Epithelial cell of proximal tubule (primary cell): ENCODE data around the gene FOXO3B. TPM values are rescaled to one million over a fixed set of nuclear protein-coding genes. Genes with fewer than 3 reads are reported as not detected.
"Not testable (repeated sequence)": the region's sequence is repeated elsewhere in the genome, so short reads cannot be mapped to it uniquely, and the experiment has no call there.

ENCODE experiments used
- DNase-seq: peaks from one replicate; pipeline ENCODE4 v3.0.0-alpha.2; 2011; ENCODE audit warnings: low read depth
- H3K4me3 ChIP-seq: 2 replicates; pipeline ENCODE4 v1.5.1; 2011; ENCODE audit warnings: low read depth, mild to moderate bottlenecking, low read length
- total RNA-seq: library from RNA; depleted of rRNA; stranded (reverse); fragments of >200 nt; gene quantifications from 2 replicates; pipeline ENCODE4 v1.2.3, GENCODE V29; 2015

FOXO3B gene
- total RNA-seq, 1 donor from 2014 or later = 8.5 TPM

DNA sequence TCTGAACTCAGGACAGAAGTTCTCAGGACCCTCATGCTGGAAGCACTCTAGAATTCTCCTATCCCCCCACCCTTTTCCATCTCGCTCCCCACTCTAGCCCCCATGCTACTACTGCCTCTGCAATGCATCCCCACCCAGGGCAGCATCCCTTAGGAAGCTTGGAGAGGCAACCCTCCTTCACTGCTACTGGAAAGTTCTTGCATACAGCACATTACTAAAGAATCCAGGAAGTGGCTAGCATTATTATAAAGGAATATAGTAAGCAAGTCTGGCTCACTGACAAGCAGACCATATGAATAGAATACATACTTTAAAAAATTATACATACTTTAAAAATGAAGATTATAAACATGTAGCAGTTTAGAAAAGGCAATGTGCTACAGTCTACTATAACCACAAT lies 13.5 kb downstream of the FOXO3B start:
- not testable (repeated sequence) for DNase-seq, H3K4me3 ChIP-seq

DNA sequence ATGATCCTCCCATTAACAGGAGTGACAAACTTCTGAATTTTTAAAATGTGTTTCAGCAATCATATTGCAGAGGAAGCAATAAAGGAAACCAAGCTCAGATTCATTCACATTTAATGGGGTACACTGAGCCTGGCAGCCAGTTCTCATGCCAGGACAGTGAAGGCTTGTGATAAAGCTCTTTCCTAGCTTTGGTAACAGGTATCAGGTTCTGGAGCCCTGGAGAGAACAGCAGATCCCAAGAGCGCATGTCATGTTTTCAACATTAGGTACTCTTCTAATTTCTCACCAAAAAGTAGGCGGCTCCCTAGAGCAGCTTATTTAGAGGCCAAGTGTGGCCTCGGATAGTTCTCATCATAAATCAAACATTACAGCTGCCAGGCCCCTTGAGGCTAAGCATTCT lies 14.6 kb downstream of the FOXO3B start:
- DNase-seq, H3K4me3 ChIP-seq: not testable (repeated sequence)

DNA sequence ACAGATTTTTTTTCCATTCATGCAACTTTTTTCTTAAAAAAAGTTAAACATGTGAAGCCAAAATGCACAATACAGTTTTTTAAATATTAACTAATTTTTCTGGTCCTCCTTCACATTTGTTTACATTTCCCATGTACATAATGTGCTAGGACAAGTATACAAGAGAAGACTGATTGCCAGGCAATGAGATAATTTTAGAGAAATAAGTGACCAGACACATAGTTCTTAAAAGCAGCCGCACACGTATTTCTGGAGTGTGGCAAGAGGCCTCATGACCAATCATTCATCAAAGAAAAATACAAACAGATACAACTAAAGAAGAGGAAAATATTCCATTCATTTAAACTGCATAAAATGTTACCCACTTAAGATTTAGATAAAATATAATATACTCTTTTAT lies 15.8 kb downstream of the FOXO3B start:
- DNase-seq = not testable (repeated sequence)

DNA sequence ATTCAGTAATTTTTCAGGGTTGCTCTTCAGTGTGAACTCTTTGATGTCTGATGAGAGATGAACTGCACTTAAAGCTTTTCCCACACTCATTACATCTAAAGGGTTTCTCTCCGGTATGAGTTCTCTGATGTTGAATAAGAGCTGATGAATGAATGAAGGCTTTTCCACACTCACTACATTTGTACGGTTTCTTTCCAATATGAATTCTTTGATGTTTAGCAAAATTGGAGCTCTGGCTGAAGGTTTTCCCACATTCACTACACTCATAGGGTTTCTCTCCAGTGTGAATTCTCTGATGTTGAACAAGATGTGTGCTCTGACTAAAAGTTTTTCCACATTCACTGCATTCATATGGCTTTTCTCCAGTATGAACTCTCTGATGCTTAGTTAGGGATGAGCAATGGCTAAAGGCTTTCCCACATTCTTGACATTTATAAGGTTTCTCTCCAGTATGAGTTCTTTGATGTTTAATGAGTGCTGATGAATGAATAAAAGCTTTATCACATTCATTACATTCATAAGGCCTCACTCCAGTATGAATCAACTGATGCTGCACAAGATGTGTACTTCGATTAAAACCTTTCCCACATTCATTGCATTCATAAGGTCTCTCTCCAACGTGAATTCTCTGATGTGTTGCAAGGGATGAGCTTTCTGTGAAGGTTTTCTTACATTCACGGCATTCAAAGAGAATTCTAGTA lies 20.0 kb downstream of the FOXO3B start:
- DNase-seq, H3K4me3 ChIP-seq: not testable (repeated sequence)

More for the DNA sequence above, 15.8 kb downstream of the FOXO3B start:
- not testable (repeated sequence) for H3K4me3 ChIP-seq

DNA sequence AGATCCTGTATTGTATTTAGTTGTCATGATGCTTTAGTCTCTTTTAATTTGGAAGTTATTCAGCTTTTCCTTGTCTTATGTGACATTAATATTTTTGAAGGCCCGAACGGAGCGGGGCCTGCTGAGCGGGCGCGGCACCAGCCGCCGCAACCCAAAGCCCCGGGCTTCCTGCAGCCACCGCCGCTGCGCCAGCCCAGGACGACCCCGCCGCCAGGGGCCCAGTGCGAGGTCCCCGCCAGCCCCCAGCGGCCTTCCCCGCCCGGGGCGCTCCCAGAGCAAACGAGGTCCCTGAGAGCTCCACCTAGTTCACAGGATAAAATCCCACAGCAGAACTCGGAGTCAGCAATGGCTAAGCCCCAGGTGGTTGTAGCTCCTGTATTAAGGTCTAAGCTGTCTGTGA lies 32.0 kb downstream of the FOXO3B start:
- H3K4me3 ChIP-seq, DNase-seq: not testable (repeated sequence)

DNA sequence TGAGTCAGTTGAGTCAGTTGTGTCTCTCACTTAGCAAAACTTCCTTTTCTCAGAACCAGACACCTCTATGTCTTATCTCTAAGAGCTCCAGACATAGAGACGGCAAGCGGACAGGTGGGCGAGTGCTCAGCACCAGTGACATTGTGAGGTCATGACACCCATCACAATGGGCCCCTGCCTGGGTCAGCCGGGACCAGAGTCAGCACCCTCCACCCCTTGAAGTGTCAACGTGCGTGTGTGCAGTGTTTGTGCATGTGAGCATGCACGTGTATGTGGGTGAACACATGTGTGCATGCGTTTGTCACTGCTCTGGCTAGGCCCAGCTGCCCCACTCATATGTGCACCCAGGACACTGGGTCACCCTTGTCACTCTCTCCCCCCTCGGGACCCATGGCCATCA lies 37.8 kb downstream of the FOXO3B start, which contains the start of gene TBC1D28:
TSS of gene TBC1D28 (minus strand) at position 101 of the 400 bp plus-strand sequence. CDS start 3,039 bp downstream, outside the sequence.
- DNase-seq, H3K4me3 ChIP-seq: not testable (repeated sequence)

DNA sequence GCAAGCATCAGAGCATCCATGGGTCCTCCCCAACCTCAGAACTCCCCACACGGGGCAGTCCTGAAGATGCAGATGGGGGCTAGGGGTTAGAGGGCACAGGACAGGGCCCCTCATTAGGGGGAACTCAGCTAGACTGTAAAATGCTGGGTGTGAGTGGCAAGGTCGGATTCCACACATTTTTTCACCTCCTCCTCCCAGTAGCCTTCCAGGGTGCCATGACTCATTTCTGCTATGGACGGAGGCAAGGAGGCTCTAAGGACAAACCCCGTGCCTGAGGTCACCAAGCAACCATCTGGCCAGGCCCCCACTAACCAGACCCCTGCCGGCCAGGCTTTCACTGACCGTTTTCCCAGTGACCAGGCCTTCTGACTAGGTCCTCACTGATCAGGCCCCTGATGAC lies 39.0 kb downstream of the FOXO3B start:
- H3K4me3 ChIP-seq, DNase-seq: not testable (repeated sequence)

DNA sequence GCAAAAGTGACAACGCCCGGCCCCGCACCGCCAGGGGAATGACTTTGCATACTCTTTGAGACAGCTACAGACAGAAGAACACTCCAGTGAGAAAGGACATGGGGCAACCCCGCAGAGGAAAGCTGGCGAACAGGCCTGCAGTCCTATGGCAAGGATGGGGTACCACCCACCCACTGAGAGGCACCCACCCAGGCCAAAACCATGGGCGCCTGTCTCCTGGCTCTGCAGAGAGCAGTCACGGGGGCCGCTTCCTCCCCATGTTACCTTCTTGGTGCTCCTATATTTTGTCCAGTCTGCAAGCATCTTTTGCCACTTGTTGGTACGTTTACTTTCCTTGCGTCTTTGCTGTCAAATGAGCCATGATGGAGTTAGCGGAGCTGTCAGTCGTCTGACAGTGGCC lies 43.8 kb downstream of the FOXO3B start:
- not testable (repeated sequence) for DNase-seq, H3K4me3 ChIP-seq

DNA sequence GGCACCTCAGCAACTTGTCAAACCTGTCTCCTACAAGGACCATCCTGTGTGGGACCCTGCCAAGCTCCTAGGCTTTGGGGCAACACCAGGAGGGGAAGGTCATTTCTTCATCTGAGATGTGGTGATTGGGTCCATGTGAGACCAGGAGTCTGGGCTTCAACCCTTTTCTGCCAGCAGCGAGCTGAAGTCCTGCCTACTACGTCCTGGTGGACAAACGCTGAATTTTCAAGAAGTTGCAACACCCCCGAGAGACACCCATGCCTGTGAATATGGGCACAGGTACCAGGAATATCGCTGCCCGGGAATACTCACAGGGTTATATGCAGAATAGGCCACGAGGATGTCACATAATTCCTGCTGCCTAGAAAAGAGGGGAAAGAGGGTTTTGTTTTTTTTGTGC lies 45.9 kb downstream of the FOXO3B start:
- H3K4me3 ChIP-seq, DNase-seq: not testable (repeated sequence)

DNA sequence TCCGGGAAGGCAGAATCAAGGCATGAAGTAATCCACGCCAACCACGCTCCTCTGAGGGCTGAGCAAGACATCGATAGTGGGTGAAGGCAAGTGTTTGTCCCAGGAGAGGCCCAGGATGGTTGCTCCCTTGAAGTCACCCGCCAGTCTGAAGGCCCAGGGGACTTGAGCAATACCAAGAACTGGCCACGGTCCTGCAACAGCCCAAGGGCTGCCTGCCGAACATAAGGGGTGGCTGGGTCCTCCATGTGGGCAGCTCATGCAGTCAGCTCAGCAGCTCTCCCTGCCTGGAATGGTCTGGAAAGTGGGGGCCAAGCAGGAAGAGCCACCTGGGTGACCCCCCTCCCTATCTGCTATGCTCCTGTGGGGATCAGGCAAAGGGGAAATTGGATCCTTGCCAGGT lies 46.3 kb downstream of the FOXO3B start:
- not testable (repeated sequence) for H3K4me3 ChIP-seq, DNase-seq

DNA sequence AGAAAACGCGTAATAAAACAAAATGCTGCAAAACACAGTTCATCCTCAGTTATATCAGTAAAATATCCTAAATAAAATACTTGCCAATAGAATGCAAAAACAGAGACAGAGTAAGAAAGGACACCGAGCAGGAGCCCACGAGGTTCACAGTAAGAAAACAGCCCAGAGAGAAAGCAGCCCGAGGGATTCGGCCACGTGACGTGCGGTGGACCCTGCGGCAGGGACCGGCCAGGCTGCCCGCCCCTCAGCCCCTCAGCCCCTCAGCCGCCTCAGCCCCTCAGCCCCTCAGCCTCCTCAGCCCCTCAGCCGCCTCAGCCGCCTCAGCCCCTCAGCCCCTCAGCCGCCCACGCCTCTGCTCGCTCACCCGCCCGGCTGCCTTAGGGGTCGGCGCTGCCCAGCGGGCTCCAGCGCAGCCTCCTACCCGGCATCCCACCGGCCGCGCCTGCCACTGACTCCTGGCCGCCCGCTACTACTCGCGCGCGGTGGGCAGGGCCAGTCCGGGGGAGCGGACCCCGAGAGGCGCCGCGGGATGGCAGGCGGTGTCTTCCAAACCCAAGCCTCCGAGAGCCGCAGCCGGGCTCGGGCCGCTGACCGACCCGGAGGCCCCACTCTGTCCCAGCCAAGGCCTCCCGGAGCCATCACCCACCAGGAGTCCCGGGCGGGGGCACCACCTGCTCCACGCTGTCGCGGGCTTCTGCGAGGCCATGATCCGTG lies 47.4 kb downstream of the FOXO3B start:
- H3K4me3 ChIP-seq = peak overlapping the region; percentile 21

More for the DNA sequence above, 47.4 kb downstream of the FOXO3B start:
- DNase-seq = not testable (repeated sequence)

Other genes starting within 250 kb of the FOXO3B start
- gene LGALS9C, start 205.5 kb downstream of the FOXO3B start, total RNA-seq = not detected in 2 replicates
- not detected in 2 replicates for gene TBC1D28, start 37.9 kb downstream of the FOXO3B start, total RNA-seq
- gene FBXW10, start 61.7 kb upstream of the FOXO3B start, total RNA-seq = not detected in 2 replicates
- 28.6 and 34.6 TPM in 2 replicates for gene TVP23B, start 98.9 kb upstream of the FOXO3B start, total RNA-seq
- 20.5 and 30.2 TPM in 2 replicates for gene PRPSAP2, start 175.8 kb upstream of the FOXO3B start, total RNA-seq